ENCODE data around the gene REST. TPM values are rescaled to one million over a fixed set of nuclear protein-coding genes. Genes with fewer than 3 reads are reported as not detected.

The REST gene
- polyA plus RNA-seq, 3 donors = 6.3 to 71.2 (median 44.2) TPM

DNA sequence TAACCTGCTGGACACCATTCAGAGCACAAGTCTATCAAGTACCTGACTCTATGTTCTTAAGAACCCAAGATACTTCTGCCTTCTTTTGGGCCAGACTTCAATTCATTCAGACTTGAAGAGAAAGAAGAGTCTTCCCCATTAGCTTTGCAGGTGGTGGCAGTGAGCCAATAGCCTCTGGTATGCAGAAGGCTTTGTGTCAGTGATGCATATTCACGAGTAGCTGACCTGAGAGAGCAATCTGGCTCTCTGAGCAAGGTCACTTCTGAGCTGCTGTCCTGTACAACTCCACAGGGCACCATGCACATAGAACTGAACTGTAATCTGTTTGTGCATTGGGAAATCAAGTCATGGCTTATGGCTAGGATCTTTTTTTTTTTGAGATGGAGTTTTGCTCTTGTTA, 46.3 kb upstream of the REST start:
- no peak overlapping the region for H3K4me2 ChIP-seq (replicated peaks; ENCODE audit: extremely low read depth, low read length, poor library complexity, severe bottlenecking)
- no peak overlapping the region for H3K4me3 Mint-ChIP-seq
- H3K4me1 ChIP-seq (ENCODE audit: control insufficient read depth in 1 of 2, insufficient read depth in 2 of 2, low read length in 2 of 2) = peaks cover 8 to 16% of the 10 kb centered on the region in 2 donors
- no peak overlapping the region for H3K27ac Mint-ChIP-seq
- no peak overlapping the region for H3K4me3 ChIP-seq (replicated peaks in 1 of 3; ENCODE audit: low read depth in 2 of 3, low read length in 3 of 3)
- no peaks in the 10 kb centered on the region for H3K27me3 ChIP-seq (ENCODE audit: control insufficient read depth in 2 of 2, insufficient read depth in 2 of 2, low read length in 2 of 2)
- no peaks in the 10 kb centered on the region for H3K36me3 ChIP-seq (replicated peaks in 1 of 2; ENCODE audit: control insufficient read depth in 1 of 2, insufficient read depth in 2 of 2, low read length in 2 of 2)
- peaks cover 24% of the 10 kb centered on the region for H3K4me1 Mint-ChIP-seq
- H3K9me3 ChIP-seq (replicated peaks in 1 of 2; ENCODE audit: control insufficient read depth in 1 of 2, insufficient read depth in 1 of 2, low read length in 2 of 2) = no peaks in the 10 kb centered on the region
- DNase-seq = no peak
- H3K27ac ChIP-seq (ENCODE audit: low read depth in 1 of 2, low read length in 2 of 2) = no peak overlapping the region
- intact Hi-C loops (cut with micrococcal nuclease) = no loop called here
- H3K9me3 Mint-ChIP-seq = peaks cover 0 to 3% (median 0%) of the 10 kb centered on the region in 7 donors
- no peaks in the 10 kb centered on the region for H4K20me1 ChIP-seq (ENCODE audit: insufficient read depth, low read length)
- WGBS (ENCODE audit: insufficient coverage) = 50% methylated on average over 1 of the region's 1 CpG
- peaks cover 0 to 5% (median 0%) of the 10 kb centered on the region in 3 donors for H3K27me3 Mint-ChIP-seq (ENCODE audit: low read depth in 3 of 3)
- no peaks in the 10 kb centered on the region for H3K36me3 Mint-ChIP-seq
- H2AFZ ChIP-seq (ENCODE audit: insufficient read depth, low read depth, low read length, poor library complexity, severe bottlenecking) = no peak overlapping the region
- H3K79me2 ChIP-seq (ENCODE audit: insufficient read depth, low read length) = no peaks in the 10 kb centered on the region
- no peak overlapping the region for H3K9ac ChIP-seq (ENCODE audit: insufficient read depth, low read length, poor library complexity, severe bottlenecking)
- no peak for TF ChIP-seq CTCF (IDR thresholded peaks at IDR 0.05)

DNA sequence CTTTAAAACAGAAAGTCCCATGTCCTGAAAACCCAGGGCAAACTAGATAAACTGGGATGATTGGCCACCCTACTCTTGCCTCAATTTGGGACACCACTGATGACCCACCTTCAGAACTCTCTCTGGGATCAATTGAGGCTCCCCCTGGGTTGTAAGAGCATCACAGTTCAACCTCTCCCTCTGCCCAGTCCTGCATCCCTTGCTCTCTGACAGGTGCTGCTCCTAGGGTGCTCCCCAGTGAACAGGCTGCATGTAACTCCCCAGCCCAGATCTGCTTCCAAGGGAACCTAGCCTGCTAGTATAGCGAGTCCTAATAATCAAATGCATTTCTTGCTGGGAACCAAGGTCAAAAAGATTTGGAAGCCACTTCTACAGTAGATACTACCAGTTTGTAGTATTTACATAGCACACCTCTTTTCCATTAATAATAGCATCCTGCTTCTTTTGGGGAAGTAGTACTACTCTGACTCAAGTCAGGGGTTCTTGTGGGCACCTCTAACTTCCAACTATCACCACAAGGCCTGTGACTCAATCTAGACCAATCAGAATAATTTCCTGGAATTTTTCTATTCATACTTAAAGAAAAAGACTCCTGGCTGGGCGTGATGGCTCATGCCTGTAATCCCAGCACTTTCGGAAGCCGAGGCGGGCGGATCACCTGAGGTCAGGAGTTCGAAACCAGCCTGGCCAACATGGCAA, 44.1 kb upstream of the REST start:
- no peaks in the 10 kb centered on the region for H4K20me1 ChIP-seq (ENCODE audit: insufficient read depth, low read length)
- peaks cover 0 to 3% (median 0%) of the 10 kb centered on the region in 7 donors for H3K9me3 Mint-ChIP-seq
- no peak overlapping the region for H3K4me2 ChIP-seq (replicated peaks; ENCODE audit: extremely low read depth, low read length, poor library complexity, severe bottlenecking)
- H3K9me3 ChIP-seq (replicated peaks in 1 of 2; ENCODE audit: control insufficient read depth in 1 of 2, insufficient read depth in 1 of 2, low read length in 2 of 2) = no peaks in the 10 kb centered on the region
- no peak overlapping the region for H2AFZ ChIP-seq (ENCODE audit: insufficient read depth, low read depth, low read length, poor library complexity, severe bottlenecking)
- no peak overlapping the region for H3K9ac ChIP-seq (ENCODE audit: insufficient read depth, low read length, poor library complexity, severe bottlenecking)
- peak in 2 of 3 donors; percentile 25 to 58 for DNase-seq
- no peaks in the 10 kb centered on the region for H3K27me3 ChIP-seq (ENCODE audit: control insufficient read depth in 2 of 2, insufficient read depth in 2 of 2, low read length in 2 of 2)
- no peaks in the 10 kb centered on the region for H3K36me3 Mint-ChIP-seq
- peaks cover 10% of the 10 kb centered on the region for H3K4me1 Mint-ChIP-seq
- TF ChIP-seq CTCF (IDR thresholded peaks at IDR 0.05) = no peak
- H3K36me3 ChIP-seq (replicated peaks in 1 of 2; ENCODE audit: control insufficient read depth in 1 of 2, insufficient read depth in 2 of 2, low read length in 2 of 2) = no peaks in the 10 kb centered on the region
- no peak overlapping the region for H3K4me3 ChIP-seq (replicated peaks in 1 of 3; ENCODE audit: low read depth in 2 of 3, low read length in 3 of 3)
- WGBS (ENCODE audit: insufficient coverage) = 50% methylated on average over 2 of the region's 7 CpGs
- H3K27ac Mint-ChIP-seq = peak overlapping the region in 3 of 7 donors; percentile 51 to 82 (median 79)
- H3K79me2 ChIP-seq (ENCODE audit: insufficient read depth, low read length) = no peaks in the 10 kb centered on the region
- no peak overlapping the region for H3K27ac ChIP-seq (ENCODE audit: low read depth in 1 of 2, low read length in 2 of 2)
- H3K4me3 Mint-ChIP-seq = no peak overlapping the region
- H3K4me1 ChIP-seq (ENCODE audit: control insufficient read depth in 1 of 2, insufficient read depth in 2 of 2, low read length in 2 of 2) = peaks cover 4 to 9% of the 10 kb centered on the region in 2 donors
- peaks cover 0 to 5% (median 0%) of the 10 kb centered on the region in 3 donors for H3K27me3 Mint-ChIP-seq (ENCODE audit: low read depth in 3 of 3)
- intact Hi-C loops (cut with micrococcal nuclease) = no loop called here
